ENCODE results near the gene GPR21.

GPR21 gene

GRCh38 chr9:123064716-123065115, 31.2 kb downstream of the GPR21 start:
- no peak for TF ChIP-seq ZNF274 (IDR thresholded peaks at IDR 0.05; ENCODE audit: low read depth, low read length)
- no peak overlapping the region for H3K4me3 ChIP-seq (ENCODE audit: low read length)

DNA sequence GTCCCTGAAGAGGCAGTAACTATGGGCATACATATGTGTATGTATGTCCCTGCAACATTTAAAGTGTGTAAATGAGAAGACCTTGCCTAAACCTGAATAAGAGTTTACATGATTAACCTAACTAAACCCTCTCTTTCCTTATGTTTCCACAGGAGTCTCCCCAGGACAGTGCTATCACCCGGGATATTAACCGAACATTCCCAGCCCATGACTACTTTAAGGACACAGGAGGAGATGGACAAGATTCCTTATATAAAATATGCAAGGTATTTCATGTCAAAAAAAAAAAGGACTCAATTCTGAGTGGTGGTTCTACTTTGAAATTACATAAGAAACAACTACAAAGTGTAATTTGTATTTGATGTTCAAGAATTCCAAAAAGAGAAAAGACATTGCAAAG, 31.7 kb downstream of the GPR21 start:
- no peak overlapping the region for H3K4me3 ChIP-seq (ENCODE audit: low read length)
- no peak for TF ChIP-seq ZNF274 (IDR thresholded peaks at IDR 0.05; ENCODE audit: low read depth, low read length)

DNA sequence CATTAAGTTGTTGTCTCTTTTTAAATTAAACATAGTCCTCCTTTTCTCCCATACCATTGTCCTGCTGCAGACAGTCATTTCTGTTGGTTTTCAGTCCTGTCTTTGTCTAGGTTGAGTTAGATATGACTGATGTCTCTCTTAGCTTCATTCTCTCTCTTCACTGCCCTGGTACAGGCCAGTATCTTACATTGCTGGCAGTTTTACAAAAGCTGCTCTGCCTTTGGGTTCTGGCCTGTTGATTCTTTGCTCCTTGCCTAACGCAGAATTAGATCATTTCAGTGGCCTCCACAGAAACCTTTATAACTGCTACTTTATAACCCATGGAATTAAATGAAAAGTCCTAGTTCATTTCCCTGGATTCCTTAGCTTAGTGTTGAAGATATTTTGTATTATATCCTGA, 33.7 kb downstream of the GPR21 start:
- no peak overlapping the region for H3K4me3 ChIP-seq (ENCODE audit: low read length)
- TF ChIP-seq ZNF274 (IDR thresholded peaks at IDR 0.05; ENCODE audit: low read depth, low read length) = no peak

- no peak for TF ChIP-seq ZNF274 (IDR thresholded peaks at IDR 0.05; ENCODE audit: low read depth, low read length)
Measured at GRCh38 chr9:123069010-123069481, 35.6 kb downstream of the GPR21 start.

DNA sequence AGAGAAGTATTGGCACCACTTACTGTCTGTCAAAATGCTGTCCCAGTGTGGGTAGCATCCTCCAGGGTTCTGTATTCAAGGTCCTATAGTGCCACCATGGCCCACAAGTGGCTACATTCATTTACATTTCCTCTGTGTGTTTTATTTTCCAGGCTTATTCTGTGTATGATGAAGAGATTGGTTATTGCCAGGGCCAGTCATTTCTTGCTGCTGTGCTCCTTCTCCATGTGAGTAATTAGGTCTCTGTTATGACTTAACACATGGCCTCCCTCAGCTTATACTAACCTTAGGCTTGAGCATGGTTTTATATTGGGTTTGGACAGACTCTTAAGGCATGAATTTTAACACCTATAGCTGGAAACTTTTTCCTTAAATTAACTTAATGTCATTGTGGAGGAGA, 36.7 kb downstream of the GPR21 start:
- H3K4me3 ChIP-seq (ENCODE audit: low read length) = no peak overlapping the region
- no peak for TF ChIP-seq ZNF274 (IDR thresholded peaks at IDR 0.05; ENCODE audit: low read depth, low read length)

More at GRCh38 chr9:123069010-123069481, 35.6 kb downstream of the GPR21 start:
- no peak overlapping the region for H3K4me3 ChIP-seq (ENCODE audit: low read length)

DNA sequence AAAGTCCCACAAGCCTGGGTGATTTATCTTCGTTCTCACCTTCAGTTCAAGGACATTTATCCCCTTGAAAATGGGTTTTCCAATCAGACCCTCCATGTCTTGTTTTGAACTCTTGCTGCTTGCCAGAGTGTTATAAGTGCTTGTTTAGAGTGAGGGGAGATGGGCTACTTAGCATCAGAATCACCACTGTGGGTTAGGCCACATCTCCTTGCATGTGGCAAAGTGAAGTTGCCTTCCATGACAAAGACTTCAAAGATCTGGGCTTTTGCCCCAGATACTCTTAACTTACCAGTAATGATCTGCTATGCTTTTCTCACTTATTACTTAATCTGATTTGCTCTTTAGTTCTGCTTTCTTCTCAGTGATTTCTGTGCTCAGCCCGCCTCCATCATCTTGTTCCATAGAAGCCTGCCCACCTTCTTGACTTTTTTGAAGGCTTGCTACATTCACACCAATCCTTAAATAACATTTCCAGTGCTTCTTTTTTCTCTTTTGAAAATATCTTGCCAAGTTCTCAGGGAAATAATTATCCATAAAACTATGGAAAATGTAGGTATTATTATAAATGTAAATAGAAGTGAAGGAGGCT, 39.0 kb downstream of the GPR21 start:
- no peak for TF ChIP-seq ZNF274 (IDR thresholded peaks at IDR 0.05; ENCODE audit: low read depth, low read length)
- H3K4me3 ChIP-seq (ENCODE audit: low read length) = no peak overlapping the region

GRCh38 chr9:123073441-123073840, 40.0 kb downstream of the GPR21 start:
- no peak overlapping the region for H3K4me3 ChIP-seq (ENCODE audit: low read length)
- no peak for TF ChIP-seq ZNF274 (IDR thresholded peaks at IDR 0.05; ENCODE audit: low read depth, low read length)

DNA sequence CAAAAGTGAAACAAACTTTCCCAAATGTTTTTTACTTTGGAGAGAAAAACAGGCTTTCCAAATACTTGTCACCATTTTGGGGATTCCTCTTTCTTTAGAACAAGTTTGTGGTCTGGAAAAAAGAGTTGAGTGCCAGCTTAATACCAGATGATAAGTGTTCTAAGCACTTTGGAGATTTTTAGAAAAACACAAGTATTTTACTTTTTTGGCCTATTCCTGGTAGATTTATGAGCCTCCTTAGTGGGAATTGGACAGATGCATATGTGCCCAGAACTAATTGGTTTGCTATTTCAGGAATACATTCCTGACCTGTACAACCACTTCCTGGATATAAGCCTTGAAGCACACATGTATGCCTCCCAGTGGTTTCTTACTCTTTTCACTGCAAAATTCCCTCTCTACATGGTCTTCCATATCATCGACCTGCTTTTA, 40.5 kb downstream of the GPR21 start:
- no peak overlapping the region for H3K4me3 ChIP-seq (ENCODE audit: low read length)

DNA sequence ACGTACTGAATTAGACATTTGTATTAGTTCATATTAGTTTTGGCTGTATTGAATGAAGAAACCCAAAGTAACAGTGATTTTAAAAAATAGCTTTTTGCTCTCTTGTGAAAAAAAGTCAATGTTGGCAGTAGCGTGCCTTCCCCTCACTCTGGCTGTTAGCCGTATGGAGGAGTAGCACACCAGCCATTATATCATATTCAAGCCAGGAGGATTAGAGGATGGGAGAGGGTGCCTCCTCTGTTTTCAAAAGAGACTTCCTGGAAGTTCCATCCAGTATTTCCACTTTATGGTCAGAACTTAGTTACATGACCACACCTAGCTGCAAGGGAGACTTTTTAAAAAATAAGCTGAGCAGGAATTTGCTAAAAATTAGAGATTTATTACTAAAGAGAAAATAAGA, 41.2 kb downstream of the GPR21 start:
- no peak for TF ChIP-seq ZNF274 (IDR thresholded peaks at IDR 0.05; ENCODE audit: low read depth, low read length)
- no peak overlapping the region for H3K4me3 ChIP-seq (ENCODE audit: low read length)

More for the DNA sequence above, 40.5 kb downstream of the GPR21 start:
- no peak for TF ChIP-seq ZNF274 (IDR thresholded peaks at IDR 0.05; ENCODE audit: low read depth, low read length)

DNA sequence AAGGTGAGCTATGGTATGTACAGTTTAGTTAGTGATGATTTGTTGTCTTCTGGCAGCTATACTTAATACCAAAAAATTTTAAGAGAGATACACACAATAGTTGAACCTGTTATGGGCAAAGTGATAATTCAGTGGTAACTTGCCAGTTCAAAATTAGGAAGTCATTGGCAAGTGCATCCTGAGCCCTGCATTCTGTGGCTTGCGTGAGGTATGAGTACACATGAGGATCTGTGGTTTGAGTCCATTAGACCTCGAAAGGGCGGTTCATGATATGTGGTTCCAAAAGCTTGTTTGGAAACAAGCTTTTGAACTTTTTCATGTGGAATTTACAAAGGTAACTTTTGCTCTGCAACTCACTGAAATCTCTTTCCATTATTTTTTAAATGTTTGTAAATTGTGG, 47.0 kb downstream of the GPR21 start:
- H3K4me3 ChIP-seq (ENCODE audit: low read length) = no peak overlapping the region
- TF ChIP-seq ZNF274 (IDR thresholded peaks at IDR 0.05; ENCODE audit: low read depth, low read length) = no peak

GRCh38 chr9:123081824-123082223, 48.4 kb downstream of the GPR21 start:
- no peak overlapping the region for H3K4me3 ChIP-seq (ENCODE audit: low read length)
- TF ChIP-seq ZNF274 (IDR thresholded peaks at IDR 0.05; ENCODE audit: low read depth, low read length) = no peak

GRCh38 chr9:123083680-123084079, 50.2 kb downstream of the GPR21 start:
- H3K4me3 ChIP-seq (ENCODE audit: low read length) = no peak overlapping the region
- TF ChIP-seq ZNF274 (IDR thresholded peaks at IDR 0.05; ENCODE audit: low read depth, low read length) = no peak

DNA sequence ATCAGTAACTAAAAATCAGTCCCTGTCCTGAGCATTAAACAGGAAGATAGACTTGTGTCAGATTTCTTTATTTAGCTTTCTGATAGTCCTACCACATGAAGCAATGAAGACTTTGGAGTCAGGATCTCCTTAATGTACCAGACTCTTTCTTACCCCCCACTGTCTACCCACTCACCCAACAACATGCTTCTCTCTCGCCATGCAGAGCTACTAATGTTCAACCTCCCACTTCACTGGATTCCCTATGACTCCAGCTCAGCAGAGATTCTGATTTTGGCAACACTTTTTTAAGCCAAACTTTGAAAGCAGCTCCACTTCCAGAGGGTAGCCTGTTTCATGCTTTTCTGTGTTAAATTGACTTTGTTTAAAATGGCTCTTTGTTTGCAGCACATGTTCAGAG, 50.8 kb downstream of the GPR21 start:
- no peak for TF ChIP-seq ZNF274 (IDR thresholded peaks at IDR 0.05; ENCODE audit: low read depth, low read length)
- H3K4me3 ChIP-seq (ENCODE audit: low read length) = no peak overlapping the region
